ENCODE data around the gene PTPRN2. TPM values are rescaled to one million over a fixed set of nuclear protein-coding genes. Genes with fewer than 3 reads are reported as not detected.

The PTPRN2 gene
- total and polyA plus RNA-seq, 2 experiments from 2014 or later: 0.28 TPM; not detected in 1

- H3K27me3 ChIP-seq: no peaks in the 10 kb centered on the region
- no peak for DNase-seq (ENCODE audit: low read depth in 1 of 2, low spot score in 1 of 2)
- no peak overlapping the region for H3K27ac ChIP-seq
- no peak overlapping the region for H3K4me3 ChIP-seq
- TF ChIP-seq CTCF (IDR thresholded peaks at IDR 0.05; ENCODE audit: low read depth, low read length): no peak
- H3K9me3 ChIP-seq (ENCODE audit: low read depth): no peaks in the 10 kb centered on the region
- no peaks in the 10 kb centered on the region for H3K36me3 ChIP-seq
- no peaks in the 10 kb centered on the region for H3K4me1 ChIP-seq (ENCODE audit: low read depth)
Observed at GRCh38 chr7:158002486-158003080, 585.0 kb downstream of the PTPRN2 start.

GRCh38 chr7:158001621-158002320 lies 585.9 kb downstream of the PTPRN2 start:
- no peak for DNase-seq (ENCODE audit: low read depth in 1 of 2, low spot score in 1 of 2)
- Histone ChIP-seq H3K4me1 (ENCODE audit: low read depth) (no peaks in the 10 kb centered on the region), H3K4me3 (no peak overlapping the region), H3K9me3 (ENCODE audit: low read depth) (no peaks in the 10 kb centered on the region), H3K27me3 (no peaks in the 10 kb centered on the region), H3K27ac (no peak overlapping the region), H3K36me3 (no peaks in the 10 kb centered on the region)
- no peak for TF ChIP-seq CTCF (IDR thresholded peaks at IDR 0.05; ENCODE audit: low read depth, low read length)

GRCh38 chr7:158001003-158001402 lies 586.6 kb downstream of the PTPRN2 start:
- no peaks in the 10 kb centered on the region for H3K4me1 ChIP-seq (ENCODE audit: low read depth)
- no peak for TF ChIP-seq CTCF (IDR thresholded peaks at IDR 0.05; ENCODE audit: low read depth, low read length)
- no peaks in the 10 kb centered on the region for H3K9me3 ChIP-seq (ENCODE audit: low read depth)
- no peak overlapping the region for H3K27ac ChIP-seq
- DNase-seq (ENCODE audit: low read depth in 1 of 2, low spot score in 1 of 2): no peak
- H3K4me3 ChIP-seq: no peak overlapping the region
- H3K27me3 ChIP-seq: no peaks in the 10 kb centered on the region
- H3K36me3 ChIP-seq: no peaks in the 10 kb centered on the region

GRCh38 chr7:158000160-158000559 lies 587.5 kb downstream of the PTPRN2 start:
- Histone ChIP-seq H3K27ac (no peak overlapping the region), H3K4me1 (ENCODE audit: low read depth) (no peaks in the 10 kb centered on the region), H3K27me3 (no peaks in the 10 kb centered on the region), H3K36me3 (no peaks in the 10 kb centered on the region), H3K9me3 (ENCODE audit: low read depth) (no peaks in the 10 kb centered on the region), H3K4me3 (no peak overlapping the region)
- no peak for TF ChIP-seq CTCF (IDR thresholded peaks at IDR 0.05; ENCODE audit: low read depth, low read length)
- DNase-seq (ENCODE audit: low read depth in 1 of 2, low spot score in 1 of 2): no peak

GRCh38 chr7:157998884-157999552 lies 588.6 kb downstream of the PTPRN2 start:
- no peak for DNase-seq (ENCODE audit: low read depth in 1 of 2, low spot score in 1 of 2)
- H3K27ac ChIP-seq: no peak overlapping the region
- H3K4me1 ChIP-seq (ENCODE audit: low read depth): no peaks in the 10 kb centered on the region
- H3K4me3 ChIP-seq: no peak overlapping the region
- no peak for TF ChIP-seq CTCF (IDR thresholded peaks at IDR 0.05; ENCODE audit: low read depth, low read length)
- H3K9me3 ChIP-seq (ENCODE audit: low read depth): no peaks in the 10 kb centered on the region
- no peaks in the 10 kb centered on the region for H3K36me3 ChIP-seq
- no peaks in the 10 kb centered on the region for H3K27me3 ChIP-seq

All from cardiac muscle cell (in vitro differentiated cells and primary cell).